GM12875 (cell line): ENCODE measurements around the gene FRAS1.

ENCODE experiments used
- H3K4me3 ChIP-seq: one replicate; pipeline ENCODE4 v1.5.1; 2011; ENCODE audit warnings: low read depth, low read length, control low read depth
- CTCF ChIP-seq: IDR thresholded peaks from 2 replicates; pipeline ENCODE4 v1.5.1; 2011; ENCODE audit warnings: low read depth, mild to moderate bottlenecking, control low read depth, inconsistent platforms, low read length, moderate library complexity, borderline replicate concordance; ENCODE audit not compliant: insufficient read depth

FRAS1 gene

GRCh38 chr4:78138252-78138651 lies 81.1 kb downstream of the FRAS1 start:
- TF ChIP-seq CTCF = no peak
- no peak overlapping the region for H3K4me3 ChIP-seq

DNA sequence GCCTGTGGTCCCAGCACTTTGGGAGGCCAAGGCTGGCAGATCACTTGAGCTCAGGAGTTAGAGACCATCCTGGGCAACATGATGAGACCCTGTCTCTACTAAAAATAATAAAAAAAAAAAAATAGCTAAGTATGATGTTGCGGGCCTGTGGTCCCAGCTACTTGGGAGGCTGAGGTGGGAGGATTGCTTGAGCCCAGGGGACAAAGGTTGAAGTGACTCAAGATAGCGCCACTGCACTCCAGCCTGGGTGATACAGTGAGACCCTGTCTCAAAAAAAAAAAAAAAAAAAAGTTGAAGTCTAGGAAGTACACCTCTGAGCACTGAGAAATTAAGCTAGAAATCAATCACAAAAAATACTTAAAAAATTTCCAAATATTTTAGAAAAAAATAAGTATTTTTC lies 86.5 kb downstream of the FRAS1 start:
- H3K4me3 ChIP-seq = no peak overlapping the region
- TF ChIP-seq CTCF = no peak

DNA sequence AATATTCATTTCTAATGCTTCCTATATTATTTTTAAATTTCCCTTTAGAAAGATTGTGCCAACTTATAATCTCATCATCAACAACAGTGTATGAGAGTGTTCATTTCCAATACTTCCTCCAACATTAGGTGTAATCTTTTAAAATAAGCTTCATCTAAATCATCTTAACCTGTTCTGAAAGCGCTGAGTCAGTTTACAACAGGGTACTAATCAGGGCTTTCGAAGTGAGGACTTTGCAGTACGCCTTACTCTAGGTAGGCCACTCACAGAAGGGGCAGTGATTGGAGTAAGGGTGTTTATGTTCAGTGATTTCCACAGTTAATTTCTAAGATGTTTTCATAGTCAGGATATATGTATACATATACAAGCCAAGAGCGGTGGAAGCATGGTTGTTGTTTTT lies 87.9 kb downstream of the FRAS1 start:
- H3K4me3 ChIP-seq = no peak overlapping the region
- no peak for TF ChIP-seq CTCF

DNA sequence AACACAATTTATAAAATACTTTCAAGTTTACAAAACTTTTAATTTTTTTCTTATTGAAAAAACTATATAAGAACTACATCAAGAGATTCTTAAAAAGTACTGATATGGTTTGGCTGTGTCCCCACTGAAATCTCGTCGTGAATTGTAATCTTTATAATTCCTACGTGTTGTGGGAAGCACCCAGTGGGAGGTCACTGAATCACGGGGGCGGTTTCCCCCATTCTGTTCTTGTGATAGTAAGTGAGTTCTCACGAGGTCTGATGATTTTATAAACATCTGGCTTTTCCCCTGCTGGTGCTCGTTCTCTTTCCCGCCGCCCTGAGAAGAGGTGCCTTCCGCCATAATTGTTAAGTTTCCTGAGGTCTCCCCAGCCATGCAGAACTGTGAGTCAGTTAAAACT lies 88.5 kb downstream of the FRAS1 start:
- no peak overlapping the region for H3K4me3 ChIP-seq
- no peak for TF ChIP-seq CTCF

GRCh38 chr4:78149751-78150542 lies 92.8 kb downstream of the FRAS1 start:
- TF ChIP-seq CTCF = no peak
- H3K4me3 ChIP-seq = no peak overlapping the region

DNA sequence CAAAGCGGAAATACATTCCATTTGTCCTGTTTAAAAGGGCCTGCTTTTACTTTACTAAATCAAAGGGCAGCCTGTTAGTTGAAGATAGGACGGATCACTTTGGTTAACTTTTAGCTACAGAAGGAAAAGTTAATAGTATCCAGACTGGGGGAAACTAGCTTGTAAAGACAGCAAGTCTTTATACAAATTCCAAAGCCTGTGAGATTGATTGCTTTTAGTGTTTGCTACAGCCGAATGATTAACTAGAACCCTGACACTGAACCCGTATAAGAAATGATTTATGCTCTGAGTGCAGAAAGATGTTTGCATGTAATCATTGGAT lies 93.4 kb downstream of the FRAS1 start:
- H3K4me3 ChIP-seq = no peak overlapping the region
- no peak for TF ChIP-seq CTCF

- no peak overlapping the region for H3K4me3 ChIP-seq
- no peak for TF ChIP-seq CTCF
These were observed 95.7 kb downstream of the FRAS1 start for GRCh38 chr4:78152795-78153194.
